HG03039 (cell line): ENCODE data around the gene LRG1.
"Not testable (repeated sequence)": the region's sequence is repeated elsewhere in the genome, so short reads cannot be mapped to it uniquely, and the experiment has no call there.

Source experiments
- ATAC-seq: cut with Tn5 transposase; IDR thresholded peaks from one replicate; pipeline ENCODE4 v1.9.1; 2021; ENCODE audit warnings: mild to moderate bottlenecking, moderate library complexity; ENCODE audit not compliant: unreplicated experiment

LRG1 gene

GRCh38 chr19:4576016-4576933, 36.4 kb upstream of the LRG1 start:
- no peak for ATAC-seq

DNA sequence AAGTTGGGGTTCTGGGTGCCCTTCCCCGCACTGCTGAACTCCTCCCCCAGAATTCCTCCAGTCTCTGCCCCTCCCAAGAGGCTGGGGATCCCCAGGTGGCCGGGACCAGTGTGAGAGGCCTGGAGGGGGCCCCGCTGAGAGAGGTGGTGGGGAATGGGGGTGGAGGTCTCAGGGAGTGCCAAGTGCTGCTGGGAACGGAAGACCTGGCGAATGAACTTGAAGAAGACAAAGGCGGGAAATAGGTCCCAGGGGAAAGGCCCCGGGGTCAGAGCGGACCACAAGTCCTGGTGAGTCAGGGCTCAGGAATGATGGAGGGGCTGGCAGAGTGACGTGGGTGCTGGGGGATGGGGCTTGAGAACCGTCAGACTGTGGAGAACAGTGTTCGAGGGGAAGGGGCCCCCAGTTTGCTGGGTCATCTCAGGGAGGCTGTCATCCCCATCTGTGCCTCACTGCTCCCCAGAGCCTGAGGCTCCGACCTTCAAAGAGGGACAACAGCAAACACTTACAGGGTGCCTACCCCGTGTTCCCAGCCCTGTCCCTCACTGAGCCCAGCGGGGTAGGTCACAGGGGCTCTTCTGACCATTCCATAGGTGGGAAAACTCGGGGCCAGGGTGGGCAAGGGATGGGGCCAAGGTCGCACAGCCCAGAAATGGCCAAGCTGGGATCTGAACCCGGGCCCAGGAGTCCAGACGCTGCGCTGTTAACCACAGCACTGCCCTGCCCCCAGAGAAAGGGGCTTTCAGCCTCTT, 35.6 kb upstream of the LRG1 start:
- no peak for ATAC-seq

DNA sequence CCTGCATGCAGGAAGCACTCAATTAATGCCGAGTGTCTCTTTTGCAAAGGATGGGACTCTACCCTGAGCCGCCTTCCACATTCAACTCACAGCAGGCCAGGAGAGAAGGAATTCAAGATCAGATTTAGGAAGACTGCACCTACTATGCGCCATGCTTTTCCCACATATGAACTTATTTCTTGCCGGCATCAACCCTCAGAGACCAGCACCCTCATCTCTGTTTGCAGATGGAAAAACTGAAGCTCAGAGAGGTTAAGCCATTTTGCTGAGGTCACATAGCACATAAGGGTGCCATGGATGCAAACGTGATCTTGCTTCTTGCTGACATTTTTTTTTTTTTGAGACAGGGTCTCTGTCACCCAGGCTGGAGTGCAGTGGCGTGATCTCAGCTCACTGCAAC, 33.8 kb upstream of the LRG1 start:
- ATAC-seq = no peak

GRCh38 chr19:4571305-4571917, 31.6 kb upstream of the LRG1 start:
- ATAC-seq = no peak

DNA sequence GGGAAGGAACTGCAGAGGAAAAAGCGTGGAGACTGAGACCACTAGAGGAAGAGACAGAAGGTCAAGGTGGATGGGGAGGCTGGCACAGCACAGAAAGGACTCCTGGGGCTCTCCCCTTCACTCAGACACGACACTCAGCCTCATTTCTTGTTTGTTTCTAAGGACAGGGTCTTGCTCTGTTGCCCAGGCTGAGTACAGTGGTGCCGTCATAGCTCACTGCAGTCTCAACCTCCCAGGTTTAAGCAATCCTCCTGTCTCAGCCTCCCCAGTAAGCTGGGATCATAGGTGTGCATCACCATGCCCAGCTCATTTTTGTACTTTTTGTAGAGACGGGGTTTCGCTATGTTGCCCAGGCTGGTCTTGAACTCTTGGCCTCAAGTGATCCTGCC, 31.1 kb upstream of the LRG1 start:
- no peak for ATAC-seq

DNA sequence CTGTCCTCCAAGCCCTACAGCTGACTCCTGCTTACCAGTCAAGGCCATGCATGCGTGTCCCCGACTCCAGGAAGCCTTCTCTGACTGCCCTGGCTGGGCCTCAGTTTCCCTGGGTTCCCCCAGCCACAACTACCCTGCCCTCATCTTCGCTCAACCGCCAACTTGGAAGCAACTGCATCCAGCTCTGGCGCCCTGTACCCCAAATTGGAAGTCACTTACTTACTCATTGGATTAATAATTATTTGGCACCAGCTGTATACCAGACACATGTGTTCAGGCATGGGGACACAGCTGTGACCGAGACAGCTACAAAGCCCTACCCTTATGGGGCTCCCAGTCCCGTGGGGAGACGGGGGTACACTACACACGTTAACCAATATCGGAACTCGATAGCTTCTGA, 30.6 kb upstream of the LRG1 start:
- ATAC-seq = no peak

- no peak for ATAC-seq
Measured at GRCh38 chr19:4568886-4569285, 29.1 kb upstream of the LRG1 start.

GRCh38 chr19:4567584-4568071, 27.8 kb upstream of the LRG1 start:
- ATAC-seq = no peak

DNA sequence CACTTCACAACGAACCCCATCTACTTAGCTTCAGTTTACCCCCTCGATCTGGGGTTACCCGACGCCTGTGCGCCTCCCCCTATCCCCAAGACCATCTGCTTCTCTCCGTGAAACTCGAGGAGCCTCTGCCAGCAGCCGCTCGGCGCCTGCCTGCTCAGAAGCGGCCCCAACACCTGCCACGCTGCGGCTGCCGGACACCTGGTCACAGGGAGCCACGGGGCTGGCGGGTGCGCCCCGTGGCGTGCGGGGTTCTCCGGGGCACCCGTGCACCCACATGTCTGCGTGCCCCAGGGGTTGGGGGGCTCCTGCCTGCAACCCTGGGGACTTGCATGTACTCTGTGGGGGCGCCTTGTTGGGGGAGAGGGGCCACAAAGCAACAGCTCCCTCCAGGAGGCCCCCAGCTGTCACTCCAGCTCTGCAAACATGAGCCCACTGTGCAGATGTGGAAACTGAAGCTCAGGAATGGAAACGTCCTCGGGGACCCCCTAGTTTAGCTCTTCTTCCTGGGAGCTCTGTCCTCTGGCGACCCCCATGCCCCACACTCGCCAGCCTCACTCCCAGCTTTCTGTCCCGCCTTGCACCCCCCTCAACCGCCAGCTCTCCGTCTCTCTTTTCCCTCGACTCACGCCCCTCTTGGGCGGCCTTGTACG, 26.7 kb upstream of the LRG1 start:
- ATAC-seq = no peak

GRCh38 chr19:4563562-4563961, 23.7 kb upstream of the LRG1 start:
- not testable (repeated sequence) for ATAC-seq

GRCh38 chr19:4562085-4562484, 22.2 kb upstream of the LRG1 start:
- not testable (repeated sequence) for ATAC-seq

DNA sequence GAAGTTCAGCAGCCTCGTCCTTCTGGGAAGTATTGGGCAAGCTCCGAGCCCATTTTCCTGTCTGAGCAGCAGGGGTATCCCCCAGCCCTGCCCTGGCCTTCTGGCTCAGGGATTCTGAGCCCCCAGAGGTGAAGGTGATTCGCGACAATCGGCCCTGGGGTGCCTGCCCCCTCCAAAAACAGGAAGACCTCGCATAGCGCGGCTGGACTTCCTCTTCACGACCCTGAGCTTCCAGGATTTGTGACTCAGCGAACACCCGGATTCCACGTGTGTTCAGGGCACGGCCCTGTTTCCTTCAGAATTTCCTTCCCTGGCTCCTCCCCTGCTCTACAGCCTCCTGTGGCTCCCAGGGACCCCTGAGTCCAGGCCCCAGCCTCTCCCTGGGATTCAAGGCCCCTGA, 19.7 kb upstream of the LRG1 start, which contains the start of gene SEMA6B:
Gene SEMA6B, minus strand, starts transcription at position 116 of the 400 bp plus-strand sequence. CDS start 1,227 bp downstream, outside the sequence.
- no peak for ATAC-seq

DNA sequence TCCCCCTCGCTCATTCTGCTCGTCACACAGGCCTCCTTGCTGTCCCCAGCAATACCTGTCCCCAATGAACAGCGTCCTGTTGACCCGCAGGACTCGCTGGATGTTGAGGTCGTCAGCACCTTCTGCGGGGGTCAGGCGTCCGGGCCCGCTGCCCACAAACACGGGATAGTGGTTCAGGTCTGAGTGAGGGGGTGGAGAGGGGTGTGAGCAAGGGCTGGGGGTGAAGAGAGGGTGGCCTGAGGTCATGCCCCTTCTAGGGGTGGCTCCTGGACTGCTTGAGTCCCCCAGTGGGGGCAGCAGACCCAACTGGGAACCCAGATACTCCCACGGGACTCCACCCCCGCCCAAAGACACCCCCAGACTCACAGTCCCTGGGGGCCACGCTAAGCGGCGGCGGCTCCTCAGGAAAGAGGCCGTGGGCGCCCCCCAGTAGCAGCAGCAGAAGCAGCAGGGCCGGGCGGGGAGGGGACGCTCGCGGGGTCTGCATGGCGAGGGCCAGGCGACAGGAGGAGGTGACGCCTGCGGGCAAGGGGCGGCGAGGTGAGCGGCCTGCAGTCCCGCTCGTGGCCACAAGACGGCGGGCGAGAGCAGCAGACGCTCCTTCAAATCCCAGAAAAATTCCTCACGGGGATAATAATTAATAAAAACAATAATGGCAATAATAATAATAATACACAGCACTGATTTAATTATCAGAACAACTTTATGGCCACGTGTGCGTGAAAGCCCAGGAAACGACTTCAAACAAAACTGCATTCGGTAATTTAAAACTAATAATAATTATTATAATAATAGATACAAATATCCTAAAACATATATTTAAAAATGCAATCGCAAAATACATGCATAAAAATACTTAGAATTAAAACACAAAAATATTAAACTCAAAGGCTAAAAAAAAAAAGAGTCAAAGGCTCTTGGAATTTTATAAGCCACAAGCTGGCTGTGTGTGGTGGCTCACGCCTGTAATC, 18.4 kb upstream of the LRG1 start:
- no peak for ATAC-seq

GRCh38 chr19:4557144-4557970, 17.5 kb upstream of the LRG1 start:
- no peak for ATAC-seq

- no peak for ATAC-seq
Measured at GRCh38 chr19:4556597-4557127, 16.8 kb upstream of the LRG1 start.

DNA sequence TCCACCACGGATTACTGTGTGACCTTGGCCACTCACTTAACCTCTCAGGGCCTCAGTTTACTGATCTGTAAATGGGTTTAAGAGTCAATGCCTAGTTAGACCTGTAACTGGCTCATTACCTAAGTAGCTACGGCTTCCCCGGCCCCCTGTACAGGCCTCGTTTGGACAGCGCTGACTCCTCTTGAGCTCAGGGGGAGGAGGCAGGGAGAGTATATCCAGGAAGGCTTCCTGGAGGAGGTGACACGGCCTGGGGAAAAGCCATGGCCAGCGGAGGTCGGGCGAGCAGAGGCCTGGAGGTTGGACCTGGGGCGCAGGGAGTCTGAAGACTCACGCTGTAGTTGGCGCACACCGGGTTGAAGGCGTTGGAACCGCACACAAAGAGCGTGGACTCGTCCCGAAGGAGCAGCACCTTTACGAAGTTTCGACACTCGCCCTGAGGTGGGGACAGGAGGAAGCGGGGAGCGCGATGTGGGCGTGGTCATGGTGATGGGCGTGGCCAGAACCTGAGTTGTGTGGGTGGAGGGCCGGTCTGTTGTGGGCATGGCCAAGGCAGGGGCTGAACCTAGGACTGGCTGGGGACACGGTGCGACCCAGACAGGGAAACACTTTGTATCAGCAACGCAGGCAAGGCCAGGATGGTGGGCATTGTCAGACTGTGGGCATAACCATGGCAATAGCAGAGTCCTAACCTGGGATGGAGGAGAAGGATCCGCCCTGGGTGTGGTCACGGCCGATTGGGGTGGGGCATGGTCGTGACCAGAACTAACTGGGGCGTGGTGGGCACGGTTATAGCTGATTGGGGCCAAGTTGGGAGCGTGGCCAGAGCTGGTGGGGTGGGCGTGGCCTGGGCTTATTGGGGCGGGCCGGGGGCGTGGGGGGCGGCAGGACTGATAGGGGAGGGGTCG, 16.1 kb upstream of the LRG1 start:
- ATAC-seq = no peak

DNA sequence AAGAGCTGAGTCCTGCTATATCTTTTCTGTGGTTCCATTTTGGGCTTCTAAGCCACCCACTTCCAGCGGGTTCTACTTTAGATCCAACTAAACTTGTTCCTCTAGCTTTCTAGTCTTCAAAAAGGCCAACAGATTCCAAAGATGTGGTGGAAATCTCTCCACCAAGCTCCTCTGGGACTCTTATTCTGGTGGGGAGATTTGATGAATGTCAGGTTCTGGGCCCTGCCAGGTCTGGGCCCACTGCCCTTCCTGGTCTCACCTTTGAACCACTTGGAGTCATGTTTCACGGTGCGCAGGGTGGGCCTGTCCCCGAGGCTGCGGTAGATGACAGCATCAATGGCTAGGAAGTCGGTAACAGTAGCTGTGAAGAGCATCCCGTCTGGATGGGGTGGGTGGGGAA, 14.9 kb upstream of the LRG1 start:
- no peak for ATAC-seq

DNA sequence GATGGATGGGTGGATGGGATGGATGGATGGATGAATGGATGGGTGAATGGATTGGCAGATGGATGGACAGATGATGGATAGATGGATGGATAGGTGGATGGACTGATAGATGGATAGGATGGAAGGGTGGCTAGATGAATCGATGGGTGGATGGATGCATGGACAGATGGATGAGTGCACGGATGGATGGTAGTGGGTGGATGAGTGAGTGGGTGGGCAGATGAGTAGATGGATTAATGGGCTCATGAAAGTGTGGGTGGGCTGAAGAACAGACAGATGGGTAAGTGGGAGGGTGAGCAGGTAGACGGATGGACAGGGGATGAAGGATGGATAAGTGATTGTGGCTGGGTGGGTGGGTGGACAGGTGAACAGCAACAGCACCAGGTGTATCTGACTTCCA, 13.9 kb upstream of the LRG1 start:
- no peak for ATAC-seq
